GM21737 (cell line): ENCODE measurements around the gene HOOK2.
A peak's percentile ranks its signal among the peaks of the same experiment; 100 is the strongest.
"Not testable (repeated sequence)": the region's sequence is repeated elsewhere in the genome, so short reads cannot be mapped to it uniquely, and the experiment has no call there.

Source experiments
- ATAC-seq: cut with Tn5 transposase; IDR thresholded peaks from one replicate; pipeline ENCODE4 v1.9.1; 2021; ENCODE audit warnings: mild to moderate bottlenecking, moderate library complexity; ENCODE audit not compliant: unreplicated experiment

Gene HOOK2

GRCh38 chr19:12723381-12723640 is 52.0 kb downstream of the HOOK2 start:
- no peak for ATAC-seq

- peak; percentile 67 for ATAC-seq
Measured at GRCh38 chr19:12722566-12723380, 52.6 kb downstream of the HOOK2 start.

- ATAC-seq: peak; percentile 3
Measured at GRCh38 chr19:12721656-12722565, 53.4 kb downstream of the HOOK2 start.

GRCh38 chr19:12720851-12721655 is 54.3 kb downstream of the HOOK2 start:
- ATAC-seq: no peak

GRCh38 chr19:12720296-12720695 is 55.1 kb downstream of the HOOK2 start:
- no peak for ATAC-seq

GRCh38 chr19:12715929-12716328 is 59.4 kb downstream of the HOOK2 start:
- ATAC-seq: no peak

- ATAC-seq: no peak
Measured at GRCh38 chr19:12715102-12715501, 60.2 kb downstream of the HOOK2 start.

- ATAC-seq: not testable (repeated sequence)
Measured at GRCh38 chr19:12713304-12713703, 62.0 kb downstream of the HOOK2 start.
